ENCODE results near the gene FAM135A. TPM values are rescaled to one million over a fixed set of nuclear protein-coding genes. Genes with fewer than 3 reads are reported as not detected.

FAM135A gene
- total and polyA plus RNA-seq, 10 of the 15 experiments (the other 5 are each of a cell fraction or from before 2014, with no cell fraction given), result 3.9 to 24.5 (median 13.7) TPM

- RAD21 ChIA-PET (ENCODE audit: unreplicated experiment), result interaction anchor here (0.9 to 1.3 kb wide), 3 partner anchors 11 to 70 kb away, joined by 3 to 5 read pairs (median 4); no protein-coding TSS in a partner anchor
- SMC1A ChIA-PET (ENCODE audit: uncharacterized antibody, unreplicated experiment), result interaction anchor here (0.8 to 1.9 kb wide), 7 partner anchors 9 to 307 kb away, joined by 3 to 9 read pairs (median 3); no protein-coding TSS in a partner anchor
- in situ Hi-C loops (cut with MboI), result no loop called here
Observed at GRCh38 chr6:70380252-70380651, 33.1 kb upstream of the FAM135A start.

More at GRCh38 chr6:70380252-70380651, 33.1 kb upstream of the FAM135A start:
- H3K4me3 ChIP-seq, result no peak overlapping the region
- no peak overlapping the region; the same call in 1 of the 2 replicates for H2AFZ ChIP-seq (ENCODE audit: control insufficient read depth, low read depth, low read length)
- no peaks in the 10 kb centered on the region for H3K79me2 ChIP-seq (ENCODE audit: control insufficient read depth, insufficient read depth, low read length)
- peak; percentile 46; the same call in 1 of the 2 replicates for TF ChIP-seq CREB1 (IDR thresholded peaks at IDR 0.05; ENCODE audit: low read depth)
- TF ChIP-seq JUNB (IDR thresholded peaks at IDR 0.05), result peak; percentile 70
- TF ChIP-seq CREM (IDR thresholded peaks at IDR 0.05; ENCODE audit: low read depth), result peak; percentile 36; the same call in 1 of the 2 replicates
- TF ChIP-seq MXI1 (IDR thresholded peaks at IDR 0.05; ENCODE audit: low read depth, low read length), result no peak
- TF ChIP-seq BHLHE40 (IDR thresholded peaks at IDR 0.05; ENCODE audit: borderline replicate concordance in 1 of 2, low read depth in 2 of 2, low read length in 1 of 2), result peak; percentile 18 to 70; a peak in 2 of 4 replicates
- TF ChIP-seq NFIC (IDR thresholded peaks at IDR 0.05; ENCODE audit: low read depth, low read length), result peak; percentile 31; the same call in 1 of the 2 replicates
- TF ChIP-seq, protein P1, sequence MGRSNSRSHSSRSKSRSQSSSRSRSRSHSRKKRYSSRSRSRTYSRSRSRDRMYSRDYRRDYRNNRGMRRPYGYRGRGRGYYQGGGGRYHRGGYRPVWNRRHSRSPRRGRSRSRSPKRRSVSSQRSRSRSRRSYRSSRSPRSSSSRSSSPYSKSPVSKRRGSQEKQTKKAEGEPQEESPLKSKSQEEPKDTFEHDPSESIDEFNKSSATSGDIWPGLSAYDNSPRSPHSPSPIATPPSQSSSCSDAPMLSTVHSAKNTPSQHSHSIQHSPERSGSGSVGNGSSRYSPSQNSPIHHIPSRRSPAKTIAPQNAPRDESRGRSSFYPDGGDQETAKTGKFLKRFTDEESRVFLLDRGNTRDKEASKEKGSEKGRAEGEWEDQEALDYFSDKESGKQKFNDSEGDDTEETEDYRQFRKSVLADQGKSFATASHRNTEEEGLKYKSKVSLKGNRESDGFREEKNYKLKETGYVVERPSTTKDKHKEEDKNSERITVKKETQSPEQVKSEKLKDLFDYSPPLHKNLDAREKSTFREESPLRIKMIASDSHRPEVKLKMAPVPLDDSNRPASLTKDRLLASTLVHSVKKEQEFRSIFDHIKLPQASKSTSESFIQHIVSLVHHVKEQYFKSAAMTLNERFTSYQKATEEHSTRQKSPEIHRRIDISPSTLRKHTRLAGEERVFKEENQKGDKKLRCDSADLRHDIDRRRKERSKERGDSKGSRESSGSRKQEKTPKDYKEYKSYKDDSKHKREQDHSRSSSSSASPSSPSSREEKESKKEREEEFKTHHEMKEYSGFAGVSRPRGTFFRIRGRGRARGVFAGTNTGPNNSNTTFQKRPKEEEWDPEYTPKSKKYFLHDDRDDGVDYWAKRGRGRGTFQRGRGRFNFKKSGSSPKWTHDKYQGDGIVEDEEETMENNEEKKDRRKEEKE (IDR thresholded peaks at IDR 0.05), result no peak
- TF ChIP-seq NBN (IDR thresholded peaks at IDR 0.05), result no peak
- TF ChIP-seq RUNX3 (IDR thresholded peaks at IDR 0.05; ENCODE audit: low read length), result 0 out of 2 replicates have a peak, but pooled peaks have one; percentile 9
- no peak for TF ChIP-seq ATF3 (IDR thresholded peaks at IDR 0.05; ENCODE audit: borderline replicate concordance, extremely low read depth, low read depth, low read length)
- no peak for TF ChIP-seq KAT2A (conservative IDR thresholded peaks at IDR 0.05; ENCODE audit: control insufficient read depth, low read depth, low read length)
- TF ChIP-seq NFYB (IDR thresholded peaks at IDR 0.05; ENCODE audit: insufficient read depth, low read depth, low read length), result no peak
- TF ChIP-seq, protein P2, sequence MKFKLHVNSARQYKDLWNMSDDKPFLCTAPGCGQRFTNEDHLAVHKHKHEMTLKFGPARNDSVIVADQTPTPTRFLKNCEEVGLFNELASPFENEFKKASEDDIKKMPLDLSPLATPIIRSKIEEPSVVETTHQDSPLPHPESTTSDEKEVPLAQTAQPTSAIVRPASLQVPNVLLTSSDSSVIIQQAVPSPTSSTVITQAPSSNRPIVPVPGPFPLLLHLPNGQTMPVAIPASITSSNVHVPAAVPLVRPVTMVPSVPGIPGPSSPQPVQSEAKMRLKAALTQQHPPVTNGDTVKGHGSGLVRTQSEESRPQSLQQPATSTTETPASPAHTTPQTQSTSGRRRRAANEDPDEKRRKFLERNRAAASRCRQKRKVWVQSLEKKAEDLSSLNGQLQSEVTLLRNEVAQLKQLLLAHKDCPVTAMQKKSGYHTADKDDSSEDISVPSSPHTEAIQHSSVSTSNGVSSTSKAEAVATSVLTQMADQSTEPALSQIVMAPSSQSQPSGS (IDR thresholded peaks at IDR 0.05; ENCODE audit: low read length), result peak; percentile 75
- TF ChIP-seq MEF2B (IDR thresholded peaks at IDR 0.05; ENCODE audit: partially characterized antibody, poor library complexity, severe bottlenecking), result peak; percentile 52
- peak; percentile 86 for TF ChIP-seq ATF7 (IDR thresholded peaks at IDR 0.05; ENCODE audit: low read depth)
- TF ChIP-seq KDM1A (IDR thresholded peaks at IDR 0.05; ENCODE audit: borderline replicate concordance), result no peak
- no peak for TF ChIP-seq ZZZ3 (IDR thresholded peaks at IDR 0.05; ENCODE audit: control insufficient read depth, insufficient read length, low read depth)
- 0 out of 2 replicates have a peak, but pooled peaks have one; percentile 45 for TF ChIP-seq DPF2 (IDR thresholded peaks at IDR 0.05)
- 0 out of 2 replicates have a peak, but pooled peaks have one; percentile 32 for TF ChIP-seq IKZF1 (conservative IDR thresholded peaks at IDR 0.05)
- no peaks in the 10 kb centered on the region for H4K20me1 ChIP-seq (ENCODE audit: control insufficient read depth, insufficient read depth)
- FAIRE-seq, result peak; percentile 44
- no peaks in the 10 kb centered on the region for H3K9me3 ChIP-seq (replicated peaks; ENCODE audit: control insufficient read depth, insufficient read depth, low read length)
- no peaks in the 10 kb centered on the region; a peak in 1 of 4 replicates for H3K27me3 ChIP-seq (replicated peaks in 1 of 2; ENCODE audit: control insufficient read depth in 2 of 2, insufficient read depth in 2 of 2, low read length in 1 of 2)
- H3K9ac ChIP-seq (ENCODE audit: control insufficient read depth, insufficient read depth, low read length), result no peak overlapping the region
- BruUV-seq (replicated peaks), result no TSS peak
- peak; percentile 97 for ATAC-seq
- no peak for DNase-seq (ENCODE audit: low read depth, low spot score)
- ChIA-PET CTCF (interaction anchor here (1.1 to 4.5 kb wide), 3 partner anchors 10 to 140 kb away, joined by 3 to 35 read pairs (median 11); no protein-coding TSS in a partner anchor), POLR2A (no interaction called here)
- intact Hi-C loops (cut with micrococcal nuclease; ENCODE audit: unreplicated experiment), result no loop called here
- H3K4me2 ChIP-seq (ENCODE audit: control insufficient read depth, insufficient read depth), result no peak overlapping the region
- H3K27ac ChIP-seq (ENCODE audit: control insufficient read depth, insufficient read depth), result no peak overlapping the region
- H3K36me3 ChIP-seq (ENCODE audit: control insufficient read depth in 2 of 2, insufficient read depth in 2 of 2, low read length in 1 of 2), result no peaks in the 10 kb centered on the region
- no peaks in the 10 kb centered on the region; the same call in 1 of the 2 replicates for H3K4me1 ChIP-seq (ENCODE audit: control insufficient read depth, insufficient read depth, low read length)
- WGBS (ENCODE audit: insufficient coverage, insufficient replicate concordance, low lambda C conversion rate, missing lambda C conversion rate), result 20% methylated on average over 5 of the region's 5 CpGs

Measured in GM12878 (cell line).